Activated T-cell treated with anti-CD3 and anti-CD28 coated beads, Interleukin-2, amount 50 U/mL, for 72 hours (primary cell): ENCODE data around the gene EIF4A3. TPM values are rescaled to one million over a fixed set of nuclear protein-coding genes. Genes with fewer than 3 reads are reported as not detected.

ENCODE experiments used
- ATAC-seq, 2 donors: fragments of 150-1000 bp; cut with Tn5 transposase; replicated peaks in 1 of 2; 2 replicates each; pipeline ENCODE4 v1.10.0; 2021; ENCODE audit warnings: moderate library complexity in 2 of 2, mild to moderate bottlenecking in 1 of 2
- DNase-seq, 2 donors: peaks; one replicate each; pipeline ENCODE4 v3.0.0; 2021 to 2022; ENCODE audit warnings: mixed read lengths in 1 of 2
- H3K27ac Mint-ChIP-seq: one replicate; pipeline ENCODE4 v1.8.0; 2022; ENCODE audit warnings: mild to moderate bottlenecking, moderate library complexity, mixed read lengths
- H3K27me3 Mint-ChIP-seq: one replicate; pipeline ENCODE4 v1.8.0; 2022; ENCODE audit warnings: low read depth, mixed read lengths
- H3K36me3 Mint-ChIP-seq, 2 donors: one replicate each; pipeline ENCODE4 v1.8.0; 2022; ENCODE audit warnings: mixed read lengths in 2 of 2, mild to moderate bottlenecking in 1 of 2; ENCODE audit not compliant: insufficient read depth in 2 of 2
- H3K4me1 Mint-ChIP-seq: one replicate; pipeline ENCODE4 v1.8.0; 2022; ENCODE audit warnings: low read depth, mixed read lengths
- H3K4me3 Mint-ChIP-seq, 2 donors: one replicate each; pipeline ENCODE4 v1.8.0; 2022; ENCODE audit warnings: mild to moderate bottlenecking in 2 of 2, mixed read lengths in 2 of 2, moderate library complexity in 2 of 2
- H3K9me3 Mint-ChIP-seq, 2 donors: one replicate each; pipeline ENCODE4 v1.8.0; 2022; ENCODE audit warnings: mixed read lengths in 2 of 2
- total RNA-seq, 2 donors: library from RNA; stranded (reverse); gene quantifications; one replicate each; pipeline ENCODE4 v1.2.3, GENCODE V29; 2022

Gene EIF4A3
- total RNA-seq, 2 donors from 2014 or later, result 91.8 to 104 TPM

DNA sequence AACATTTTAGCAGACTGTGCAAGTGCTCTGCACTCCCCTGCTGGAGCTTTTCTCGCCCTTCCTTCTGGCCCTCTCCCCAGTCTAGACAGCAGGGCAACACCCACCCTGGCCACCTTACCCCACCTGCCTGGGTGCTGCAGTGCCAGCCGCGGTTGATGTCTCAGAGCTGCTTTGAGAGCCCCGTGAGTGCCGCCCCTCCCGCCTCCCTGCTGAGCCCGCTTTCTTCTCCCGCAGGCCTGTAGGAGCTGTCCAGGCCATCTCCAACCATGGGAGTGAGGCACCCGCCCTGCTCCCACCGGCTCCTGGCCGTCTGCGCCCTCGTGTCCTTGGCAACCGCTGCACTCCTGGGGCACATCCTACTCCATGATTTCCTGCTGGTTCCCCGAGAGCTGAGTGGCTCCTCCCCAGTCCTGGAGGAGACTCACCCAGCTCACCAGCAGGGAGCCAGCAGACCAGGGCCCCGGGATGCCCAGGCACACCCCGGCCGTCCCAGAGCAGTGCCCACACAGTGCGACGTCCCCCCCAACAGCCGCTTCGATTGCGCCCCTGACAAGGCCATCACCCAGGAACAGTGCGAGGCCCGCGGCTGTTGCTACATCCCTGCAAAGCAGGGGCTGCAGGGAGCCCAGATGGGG is 42.5 kb downstream of the EIF4A3 start:
- H3K36me3 Mint-ChIP-seq, result no peaks in the 10 kb centered on the region
- no peak overlapping the region for H3K4me3 Mint-ChIP-seq
- H3K9me3 Mint-ChIP-seq, result no peaks in the 10 kb centered on the region
- H3K27me3 Mint-ChIP-seq, result no peaks in the 10 kb centered on the region
- peaks cover 36% of the 10 kb centered on the region for H3K4me1 Mint-ChIP-seq
- DNase-seq (no peak), ATAC-seq (no peak)
- no peak overlapping the region for H3K27ac Mint-ChIP-seq

DNA sequence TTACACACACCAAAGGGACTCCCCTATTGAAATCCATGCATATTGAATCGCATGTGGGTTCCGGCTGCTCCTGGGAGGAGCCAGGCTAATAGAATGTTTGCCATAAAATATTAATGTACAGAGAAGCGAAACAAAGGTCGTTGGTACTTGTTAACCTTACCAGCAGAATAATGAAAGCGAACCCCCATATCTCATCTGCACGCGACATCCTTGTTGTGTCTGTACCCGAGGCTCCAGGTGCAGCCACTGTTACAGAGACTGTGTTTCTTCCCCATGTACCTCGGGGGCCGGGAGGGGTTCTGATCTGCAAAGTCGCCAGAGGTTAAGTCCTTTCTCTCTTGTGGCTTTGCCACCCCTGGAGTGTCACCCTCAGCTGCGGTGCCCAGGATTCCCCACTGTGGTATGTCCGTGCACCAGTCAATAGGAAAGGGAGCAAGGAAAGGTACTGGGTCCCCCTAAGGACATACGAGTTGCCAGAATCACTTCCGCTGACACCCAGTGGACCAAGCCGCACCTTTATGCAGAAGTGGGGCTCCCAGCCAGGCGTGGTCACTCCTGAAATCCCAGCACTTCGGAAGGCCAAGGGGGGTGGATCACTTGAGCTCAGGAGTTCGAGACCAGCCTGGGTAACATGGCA is 43.4 kb downstream of the EIF4A3 start:
- ATAC-seq, result no peak
- Mint-ChIP-seq H3K4me3 (peak overlapping the region; percentile 11 to 13), H3K36me3 (no peaks in the 10 kb centered on the region), H3K4me1 (peaks cover 38% of the 10 kb centered on the region), H3K27ac (no peak overlapping the region), H3K9me3 (no peaks in the 10 kb centered on the region), H3K27me3 (no peaks in the 10 kb centered on the region)
- DNase-seq, result no peak

DNA sequence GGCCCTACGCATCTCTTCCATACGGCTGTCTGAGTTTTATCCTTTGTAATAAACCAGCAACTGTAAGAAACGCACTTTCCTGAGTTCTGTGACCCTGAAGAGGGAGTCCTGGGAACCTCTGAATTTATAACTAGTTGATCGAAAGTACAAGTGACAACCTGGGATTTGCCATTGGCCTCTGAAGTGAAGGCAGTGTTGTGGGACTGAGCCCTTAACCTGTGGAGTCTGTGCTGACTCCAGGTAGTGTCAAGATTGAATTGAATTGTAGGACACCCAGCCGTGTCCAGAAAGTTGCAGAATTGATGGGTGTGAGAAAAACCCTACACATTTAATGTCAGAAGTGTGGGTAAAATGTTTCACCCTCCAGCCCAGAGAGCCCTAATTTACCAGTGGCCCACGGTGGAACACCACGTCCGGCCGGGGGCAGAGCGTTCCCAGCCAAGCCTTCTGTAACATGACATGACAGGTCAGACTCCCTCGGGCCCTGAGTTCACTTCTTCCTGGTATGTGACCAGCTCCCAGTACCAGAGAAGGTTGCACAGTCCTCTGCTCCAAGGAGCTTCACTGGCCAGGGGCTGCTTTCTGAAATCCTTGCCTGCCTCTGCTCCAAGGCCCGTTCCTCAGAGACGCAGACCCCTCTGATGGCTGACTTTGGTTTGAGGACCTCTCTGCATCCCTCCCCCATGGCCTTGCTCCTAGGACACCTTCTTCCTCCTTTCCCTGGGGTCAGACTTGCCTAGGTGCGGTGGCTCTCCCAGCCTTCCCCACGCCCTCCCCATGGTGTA is 44.1 kb downstream of the EIF4A3 start:
- DNase-seq (no peak), ATAC-seq (no peak)
- H3K36me3 Mint-ChIP-seq, result no peaks in the 10 kb centered on the region
- peaks cover 38% of the 10 kb centered on the region for H3K4me1 Mint-ChIP-seq
- H3K9me3 Mint-ChIP-seq, result no peaks in the 10 kb centered on the region
- H3K27ac Mint-ChIP-seq, result no peak overlapping the region
- H3K4me3 Mint-ChIP-seq, result peak overlapping the region; percentile 91 to 94
- H3K27me3 Mint-ChIP-seq, result no peaks in the 10 kb centered on the region

DNA sequence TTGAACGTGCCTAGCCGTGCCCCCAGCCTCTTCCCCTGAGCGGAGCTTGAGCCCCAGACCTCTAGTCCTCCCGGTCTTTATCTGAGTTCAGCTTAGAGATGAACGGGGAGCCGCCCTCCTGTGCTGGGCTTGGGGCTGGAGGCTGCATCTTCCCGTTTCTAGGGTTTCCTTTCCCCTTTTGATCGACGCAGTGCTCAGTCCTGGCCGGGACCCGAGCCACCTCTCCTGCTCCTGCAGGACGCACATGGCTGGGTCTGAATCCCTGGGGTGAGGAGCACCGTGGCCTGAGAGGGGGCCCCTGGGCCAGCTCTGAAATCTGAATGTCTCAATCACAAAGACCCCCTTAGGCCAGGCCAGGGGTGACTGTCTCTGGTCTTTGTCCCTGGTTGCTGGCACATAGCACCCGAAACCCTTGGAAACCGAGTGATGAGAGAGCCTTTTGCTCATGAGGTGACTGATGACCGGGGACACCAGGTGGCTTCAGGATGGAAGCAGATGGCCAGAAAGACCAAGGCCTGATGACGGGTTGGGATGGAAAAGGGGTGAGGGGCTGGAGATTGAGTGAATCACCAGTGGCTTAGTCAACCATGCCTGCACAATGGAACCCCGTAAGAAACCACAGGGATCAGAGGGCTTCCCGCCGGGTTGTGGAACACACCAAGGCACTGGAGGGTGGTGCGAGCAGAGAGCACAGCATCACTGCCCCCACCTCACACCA is 44.8 kb downstream of the EIF4A3 start:
- peak; percentile 20 to 27 for ATAC-seq
- Mint-ChIP-seq H3K27ac (peak overlapping the region; percentile 90), H3K4me3 (peak overlapping the region; percentile 91 to 94), H3K36me3 (no peaks in the 10 kb centered on the region), H3K27me3 (no peaks in the 10 kb centered on the region), H3K4me1 (peaks cover 38% of the 10 kb centered on the region), H3K9me3 (no peaks in the 10 kb centered on the region)
- DNase-seq, result peak in 1 of 2 donors; percentile 26

DNA sequence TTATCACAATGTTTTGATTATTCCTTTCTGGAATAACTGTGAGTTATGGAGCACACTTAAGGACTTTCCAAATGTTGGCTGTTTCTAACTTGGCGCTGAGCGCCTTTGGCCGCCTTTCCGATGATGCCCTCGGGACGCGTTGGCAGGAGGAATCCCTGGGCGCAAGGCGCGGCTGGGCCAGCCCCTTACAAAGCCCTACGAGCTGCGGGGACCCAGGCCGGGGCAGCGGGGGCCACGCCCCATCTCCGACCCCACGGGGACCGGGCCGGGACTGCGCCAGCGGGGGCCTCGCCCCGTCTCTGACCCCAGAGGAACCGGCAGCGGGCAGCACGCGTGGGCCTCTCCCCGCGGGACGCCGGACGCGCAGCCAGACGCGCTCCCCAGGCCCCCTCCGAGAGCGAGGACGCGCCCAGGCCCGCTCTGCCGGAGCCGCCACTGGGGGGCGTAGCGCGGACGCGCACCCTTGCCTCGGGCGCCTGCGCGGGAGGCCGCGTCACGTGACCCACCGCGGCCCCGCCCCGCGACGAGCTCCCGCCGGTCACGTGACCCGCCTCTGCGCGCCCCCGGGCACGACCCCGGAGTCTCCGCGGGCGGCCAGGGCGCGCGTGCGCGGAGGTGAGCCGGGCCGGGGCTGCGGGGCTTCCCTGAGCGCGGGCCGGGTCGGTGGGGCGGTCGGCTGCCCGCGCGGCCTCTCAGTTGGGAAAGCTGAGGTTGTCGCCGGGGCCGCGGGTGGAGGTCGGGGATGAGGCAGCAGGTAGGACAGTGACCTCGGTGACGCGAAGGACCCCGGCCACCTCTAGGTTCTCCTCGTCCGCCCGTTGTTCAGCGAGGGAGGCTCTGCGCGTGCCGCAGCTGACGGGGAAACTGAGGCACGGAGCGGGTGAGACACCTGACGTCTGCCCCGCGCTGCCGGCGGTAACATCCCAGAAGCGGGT is 45.6 kb downstream of the EIF4A3 start, which contains the start of gene GAA:
Gene GAA (plus strand): TSS at position 571 of the 935 bp plus-strand sequence. CDS start 3,006 bp downstream, outside the sequence.
- Mint-ChIP-seq H3K36me3 (no peaks in the 10 kb centered on the region), H3K4me3 (peak within 1 kb of the TSS; percentile 93 to 97), H3K27ac (peak within 1 kb of the TSS; percentile 90), H3K9me3 (no peaks in the 10 kb centered on the region), H3K27me3 (no peaks in the 10 kb centered on the region), H3K4me1 (peaks cover 38% of the 10 kb centered on the region)
- ATAC-seq (peak; percentile 88 to 92), DNase-seq (peak; percentile 88 to 95)

DNA sequence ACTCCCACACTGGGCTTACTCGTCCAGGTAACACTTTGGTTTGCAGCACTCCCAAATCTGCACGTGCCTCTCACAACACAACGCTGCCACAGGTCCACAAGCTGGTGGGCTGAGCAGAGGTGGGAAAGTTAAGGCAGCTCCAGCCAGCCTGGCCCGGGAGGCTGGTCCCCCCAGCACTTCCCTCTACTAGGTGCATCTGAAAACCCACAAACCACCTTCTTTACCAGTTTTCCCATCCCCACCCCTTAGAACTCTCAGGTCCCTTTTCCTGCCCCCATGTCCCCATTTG is 46.9 kb downstream of the EIF4A3 start:
- Mint-ChIP-seq H3K27me3 (no peaks in the 10 kb centered on the region), H3K4me3 (peak overlapping the region; percentile 93 to 97), H3K36me3 (no peaks in the 10 kb centered on the region), H3K4me1 (peaks cover 38% of the 10 kb centered on the region), H3K27ac (no peak overlapping the region), H3K9me3 (no peaks in the 10 kb centered on the region)
- DNase-seq (no peak), ATAC-seq (no peak)

DNA sequence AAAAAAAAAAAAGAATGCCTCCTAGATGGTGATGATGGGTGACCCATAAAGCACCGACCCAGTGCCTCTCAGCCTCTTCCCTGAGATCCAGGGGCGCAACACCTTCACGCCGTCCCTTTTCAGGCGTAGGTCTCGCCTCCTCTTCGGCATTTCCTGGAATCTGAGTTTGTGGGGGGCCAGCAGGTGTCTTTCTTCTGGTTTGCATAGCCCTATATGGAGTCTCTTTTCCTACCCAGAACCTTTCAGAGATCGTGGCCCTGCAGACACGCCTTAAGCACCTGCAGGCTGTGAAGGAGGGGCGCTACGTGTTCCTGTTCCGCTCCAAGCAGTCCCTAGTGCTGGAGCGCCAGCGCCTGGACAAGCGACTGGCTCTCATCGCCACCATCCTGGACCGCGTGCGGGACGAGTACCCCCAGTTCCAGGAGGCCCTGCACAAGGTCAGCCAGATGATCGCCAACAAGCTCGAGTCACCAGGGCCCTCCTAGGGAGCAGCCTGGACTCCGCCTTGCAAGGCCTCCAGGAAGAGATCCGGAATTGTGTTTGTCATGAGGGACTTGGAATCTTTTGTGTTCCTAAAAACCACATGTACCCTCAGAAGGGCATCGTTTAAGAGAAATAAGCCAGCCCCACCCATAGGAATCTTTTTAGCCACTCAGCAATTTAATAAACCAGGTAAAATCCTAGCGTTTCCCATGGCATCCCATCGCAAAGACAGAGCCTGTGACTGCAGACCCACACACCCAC is 47.5 kb downstream of the EIF4A3 start:
- ATAC-seq, result no peak

DNA sequence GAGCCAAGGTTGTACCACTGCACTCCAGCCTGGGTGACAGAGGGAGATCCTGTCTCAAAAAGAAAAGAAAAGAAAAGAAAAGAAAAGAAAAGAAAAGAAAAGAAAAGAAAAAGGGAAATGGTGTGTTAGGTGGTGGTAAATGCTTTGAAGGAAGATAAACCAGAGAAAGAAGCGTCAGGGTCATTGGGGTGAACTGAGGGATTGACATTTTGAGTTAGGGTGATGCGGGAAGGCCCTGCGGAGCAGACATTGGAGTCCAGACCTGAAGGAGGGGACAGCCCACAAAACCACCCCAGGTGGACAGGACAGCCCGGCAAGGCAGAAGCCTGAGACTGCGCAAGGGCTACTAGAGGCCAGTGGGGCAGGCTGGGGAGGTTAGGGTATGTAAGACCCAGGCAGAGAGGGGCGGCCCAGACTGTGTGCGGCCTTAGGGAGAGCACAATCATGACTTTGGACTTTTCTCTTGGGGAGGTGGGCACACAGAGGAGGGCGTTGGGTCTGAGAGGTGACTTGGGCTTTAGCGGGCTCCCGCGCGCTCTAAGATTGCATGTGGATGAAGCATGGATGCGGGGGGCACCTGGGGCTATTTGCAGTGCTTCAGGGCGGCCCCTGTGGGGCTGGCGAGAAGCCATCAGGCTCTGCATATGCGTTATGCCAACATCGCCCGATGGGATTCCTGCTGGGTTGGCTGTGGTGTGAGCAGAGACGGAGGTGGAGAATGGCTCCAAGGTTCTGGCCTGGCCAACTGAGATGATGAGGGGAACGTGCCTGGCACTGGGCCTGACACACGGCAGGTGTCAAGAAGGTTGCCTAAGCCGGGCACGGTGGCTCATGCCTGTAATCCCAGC is 48.9 kb downstream of the EIF4A3 start:
- Mint-ChIP-seq H3K9me3 (no peaks in the 10 kb centered on the region), H3K36me3 (no peaks in the 10 kb centered on the region), H3K27me3 (no peaks in the 10 kb centered on the region), H3K4me1 (peaks cover 31% of the 10 kb centered on the region), H3K4me3 (no peak overlapping the region), H3K27ac (no peak overlapping the region)
- DNase-seq (no peak), ATAC-seq (no peak)

More for the DNA sequence above, 47.5 kb downstream of the EIF4A3 start:
- Mint-ChIP-seq H3K4me3 (peak overlapping the region; percentile 25 to 32), H3K4me1 (peaks cover 38% of the 10 kb centered on the region), H3K36me3 (no peaks in the 10 kb centered on the region), H3K27me3 (no peaks in the 10 kb centered on the region), H3K9me3 (no peaks in the 10 kb centered on the region), H3K27ac (no peak overlapping the region)
- DNase-seq, result no peak

DNA sequence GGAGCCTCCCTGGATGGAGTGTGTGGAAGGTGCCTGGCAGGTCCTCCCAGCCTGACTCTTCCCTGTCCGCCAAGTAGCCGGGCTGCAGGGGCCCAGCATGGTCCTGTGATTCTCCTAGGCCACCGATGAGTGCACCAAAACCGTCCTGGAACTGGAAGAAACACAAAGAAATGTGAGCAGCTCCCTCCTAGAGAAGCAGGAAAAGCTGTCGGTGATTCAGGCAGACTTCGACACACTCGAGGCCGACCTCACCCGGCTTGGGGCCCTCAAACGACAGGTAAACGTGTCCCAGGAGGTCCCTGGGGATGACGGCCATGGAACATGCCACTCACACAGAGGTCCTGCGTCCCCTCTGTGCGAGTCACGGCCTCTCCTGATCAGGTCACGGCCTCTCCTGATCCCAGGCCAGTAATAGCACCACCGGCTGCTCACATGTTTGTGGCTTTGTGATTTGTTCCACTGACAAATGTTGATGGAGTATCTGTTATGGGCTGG is 49.8 kb downstream of the EIF4A3 start:
- H3K4me3 Mint-ChIP-seq, result no peak overlapping the region
- DNase-seq, result no peak
- ATAC-seq, result no peak
- H3K27ac Mint-ChIP-seq, result no peak overlapping the region
- no peaks in the 10 kb centered on the region for H3K9me3 Mint-ChIP-seq
- H3K27me3 Mint-ChIP-seq, result no peaks in the 10 kb centered on the region
- no peaks in the 10 kb centered on the region for H3K36me3 Mint-ChIP-seq
- peaks cover 22% of the 10 kb centered on the region for H3K4me1 Mint-ChIP-seq

DNA sequence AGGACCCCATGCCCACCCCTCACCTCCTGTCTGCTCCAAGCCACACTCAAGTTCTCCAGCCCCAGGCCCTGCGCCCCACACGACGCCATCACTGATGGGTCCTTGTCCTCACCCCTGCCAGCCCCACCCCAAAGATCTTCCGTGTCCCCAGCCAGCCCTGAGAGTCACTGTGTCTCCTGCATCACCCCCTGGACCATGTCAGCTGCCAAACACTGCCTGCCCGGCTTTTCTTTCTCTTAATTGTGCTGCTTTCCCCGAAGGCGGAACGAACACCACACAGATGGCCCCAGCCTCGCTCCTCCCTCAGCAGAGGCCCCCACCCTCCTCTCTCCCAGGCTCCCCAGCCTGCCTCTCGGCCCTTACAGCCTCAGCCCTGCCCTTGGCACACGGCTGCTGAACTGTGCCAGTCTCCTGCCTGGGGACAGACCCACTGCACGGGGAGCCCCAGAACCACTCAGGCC is 50.3 kb downstream of the EIF4A3 start:
- Mint-ChIP-seq H3K4me1 (peaks cover 18% of the 10 kb centered on the region), H3K27me3 (no peaks in the 10 kb centered on the region), H3K4me3 (no peak overlapping the region), H3K27ac (no peak overlapping the region), H3K36me3 (no peaks in the 10 kb centered on the region), H3K9me3 (no peaks in the 10 kb centered on the region)
- ATAC-seq (no peak), DNase-seq (no peak)
